Fibroblast of the aortic adventitia (primary cell): ENCODE data around the gene SLC1A7. TPM values are rescaled to one million over a fixed set of nuclear protein-coding genes. Genes with fewer than 3 reads are reported as not detected.

ENCODE experiments used
- DNase-seq: peaks from one replicate; pipeline ENCODE4 v3.0.0-alpha.2; 2010; ENCODE audit warnings: low read depth
- H3K4me3 ChIP-seq: 2 replicates; pipeline ENCODE4 v1.5.1; 2011; ENCODE audit warnings: low read depth, mild to moderate bottlenecking, control low read depth, low read length, moderate library complexity
- total RNA-seq: library from RNA; depleted of rRNA; stranded (reverse); fragments of >200 nt; gene quantifications from 2 replicates; pipeline ENCODE4 v1.2.3, GENCODE V29; 2012; ENCODE audit warnings: low replicate concordance
- TF ChIP-seq, protein P1 (sequence below): IDR thresholded peaks from 2 replicates; pipeline ENCODE4 v1.5.1; 2011; ENCODE audit warnings: mild to moderate bottlenecking, low read length, control low read depth, inconsistent platforms; ENCODE audit not compliant: insufficient read depth

SLC1A7 gene
- total RNA-seq, 1 donor, result 3.8 TPM

DNA sequence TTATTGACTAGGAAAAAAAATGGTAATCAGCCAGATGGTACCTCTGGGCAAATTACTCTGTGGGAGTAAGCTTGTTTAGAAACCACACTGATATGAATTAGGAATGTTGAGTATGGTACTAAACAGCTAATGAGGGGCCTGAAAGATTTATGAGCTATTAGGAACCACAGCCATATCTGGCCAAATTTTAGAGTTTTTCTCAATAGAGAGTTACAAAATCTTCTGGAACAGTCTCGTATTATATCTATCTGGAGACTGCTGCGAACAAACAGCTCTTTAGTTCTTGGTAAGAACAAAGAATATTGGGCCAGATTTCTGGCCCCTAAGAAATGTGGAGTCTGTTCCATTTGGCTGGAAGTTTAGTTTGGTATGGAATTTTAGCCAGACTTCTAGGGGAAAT, 85.3 kb downstream of the SLC1A7 start:
- H3K4me3 ChIP-seq, result no peak overlapping the region
- TF ChIP-seq, protein P1, sequence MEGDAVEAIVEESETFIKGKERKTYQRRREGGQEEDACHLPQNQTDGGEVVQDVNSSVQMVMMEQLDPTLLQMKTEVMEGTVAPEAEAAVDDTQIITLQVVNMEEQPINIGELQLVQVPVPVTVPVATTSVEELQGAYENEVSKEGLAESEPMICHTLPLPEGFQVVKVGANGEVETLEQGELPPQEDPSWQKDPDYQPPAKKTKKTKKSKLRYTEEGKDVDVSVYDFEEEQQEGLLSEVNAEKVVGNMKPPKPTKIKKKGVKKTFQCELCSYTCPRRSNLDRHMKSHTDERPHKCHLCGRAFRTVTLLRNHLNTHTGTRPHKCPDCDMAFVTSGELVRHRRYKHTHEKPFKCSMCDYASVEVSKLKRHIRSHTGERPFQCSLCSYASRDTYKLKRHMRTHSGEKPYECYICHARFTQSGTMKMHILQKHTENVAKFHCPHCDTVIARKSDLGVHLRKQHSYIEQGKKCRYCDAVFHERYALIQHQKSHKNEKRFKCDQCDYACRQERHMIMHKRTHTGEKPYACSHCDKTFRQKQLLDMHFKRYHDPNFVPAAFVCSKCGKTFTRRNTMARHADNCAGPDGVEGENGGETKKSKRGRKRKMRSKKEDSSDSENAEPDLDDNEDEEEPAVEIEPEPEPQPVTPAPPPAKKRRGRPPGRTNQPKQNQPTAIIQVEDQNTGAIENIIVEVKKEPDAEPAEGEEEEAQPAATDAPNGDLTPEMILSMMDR, result no peak
- DNase-seq, result peak; percentile 88

GRCh38 chr1:53051676-53052075, 90.8 kb downstream of the SLC1A7 start:
- TF ChIP-seq, protein P1, result no peak
- no peak overlapping the region for H3K4me3 ChIP-seq
- no peak for DNase-seq

GRCh38 chr1:53050310-53050709, 92.1 kb downstream of the SLC1A7 start:
- peak; percentile 48 for DNase-seq
- TF ChIP-seq, protein P1, result no peak
- H3K4me3 ChIP-seq, result no peak overlapping the region

GRCh38 chr1:53049574-53049967, 92.9 kb downstream of the SLC1A7 start:
- TF ChIP-seq, protein P1, result no peak
- peak; percentile 32 for DNase-seq
- no peak overlapping the region for H3K4me3 ChIP-seq

DNA sequence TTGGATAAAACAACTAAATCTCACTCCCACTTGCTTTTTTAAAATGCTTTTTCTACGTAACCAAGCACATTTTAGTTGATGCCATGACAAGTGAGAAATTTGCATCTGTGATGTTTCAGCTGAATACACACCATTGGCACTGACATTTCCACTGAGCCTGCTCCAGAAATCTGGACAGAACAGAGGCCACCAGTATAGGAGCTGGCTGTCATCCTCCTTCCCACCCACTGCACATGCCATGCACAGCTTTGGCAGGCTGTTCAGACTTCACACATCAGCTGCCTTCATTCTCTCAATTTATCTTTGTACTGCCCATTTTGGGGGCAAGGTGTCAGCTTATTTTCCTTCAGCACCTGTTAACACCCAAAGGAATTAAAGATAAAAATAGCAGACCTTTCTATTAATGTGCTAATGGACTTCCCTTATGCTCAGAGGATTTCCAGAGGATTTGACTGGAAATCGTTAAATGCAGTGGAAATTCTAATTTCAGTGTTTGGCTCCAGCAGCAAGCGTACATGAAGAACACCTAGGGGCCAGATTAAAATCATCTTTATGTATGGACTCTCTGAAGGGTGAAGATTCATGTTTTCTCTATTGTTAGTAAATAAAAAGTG, 93.4 kb downstream of the SLC1A7 start:
- no peak overlapping the region for H3K4me3 ChIP-seq
- TF ChIP-seq, protein P1, result no peak

DNA sequence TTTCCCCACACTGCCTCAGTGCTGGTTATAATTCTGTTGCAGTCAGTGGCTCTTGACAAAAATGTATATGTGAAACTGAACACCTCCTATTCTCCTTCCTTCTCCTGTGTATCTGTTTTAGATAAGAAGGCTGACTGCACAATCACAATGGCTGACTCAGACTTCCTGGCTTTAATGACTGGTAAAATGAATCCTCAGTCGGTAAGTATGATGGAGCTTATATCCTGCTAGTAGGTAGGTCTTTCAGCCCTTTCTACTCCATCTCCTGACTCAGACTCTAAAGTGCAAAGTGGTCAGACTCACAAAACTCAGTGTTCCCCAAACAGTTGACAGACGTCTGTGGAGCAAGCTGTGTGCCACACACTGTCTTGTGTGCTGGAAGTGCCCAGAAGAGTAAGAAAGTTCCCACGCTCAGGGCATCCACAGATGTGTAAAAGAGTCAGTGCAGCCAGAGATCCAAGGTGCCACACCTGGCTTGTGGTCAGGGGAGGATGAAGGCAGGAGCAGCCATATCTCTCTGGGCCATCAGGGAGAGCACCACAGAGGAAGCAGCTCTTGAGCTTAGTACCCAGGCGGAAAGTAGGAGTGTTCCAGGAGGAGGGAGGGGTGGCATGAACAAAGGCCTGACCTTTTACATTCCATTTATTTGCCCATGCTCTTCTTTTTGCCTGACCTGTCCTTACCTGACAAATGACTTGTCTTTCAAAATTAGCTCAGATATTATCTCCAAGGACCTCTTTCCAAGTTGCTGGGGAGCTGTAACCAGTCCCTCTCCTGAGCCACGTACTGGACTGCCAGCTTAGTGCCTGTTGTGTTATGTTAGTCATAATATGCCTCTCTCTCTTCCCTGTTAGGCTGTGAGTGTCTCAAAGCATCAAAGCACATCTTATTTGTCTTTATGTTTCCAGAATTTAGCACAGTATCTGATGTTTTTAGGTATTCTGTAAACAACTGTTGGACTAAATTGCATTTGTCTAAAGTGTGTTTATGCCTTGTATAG, 94.4 kb downstream of the SLC1A7 start:
- no peak overlapping the region for H3K4me3 ChIP-seq
- TF ChIP-seq, protein P1, result no peak
- DNase-seq, result peak; percentile 90

More for the DNA sequence above, 93.4 kb downstream of the SLC1A7 start:
- no peak for DNase-seq
